Measurements from ENCODE around the gene TTC16.
"Not testable (repeated sequence)": the region's sequence is repeated elsewhere in the genome, so short reads cannot be mapped to it uniquely, and the experiment has no call there.

The TTC16 gene

GRCh38 chr9:127746959-127747569 lies 31.2 kb downstream of the TTC16 start:
- no peak for DNase-seq

GRCh38 chr9:127749090-127749787 lies 33.4 kb downstream of the TTC16 start:
- DNase-seq: no peak

GRCh38 chr9:127751269-127752054 lies 35.6 kb downstream of the TTC16 start:
- DNase-seq: peak; percentile 21

GRCh38 chr9:127753148-127753547 lies 37.3 kb downstream of the TTC16 start:
- no peak for DNase-seq

- DNase-seq: no peak
Measured at GRCh38 chr9:127753622-127754021, 37.7 kb downstream of the TTC16 start.

GRCh38 chr9:127754099-127755060 lies 38.5 kb downstream of the TTC16 start:
- DNase-seq: no peak

GRCh38 chr9:127755061-127756060 lies 39.5 kb downstream of the TTC16 start:
- no peak for DNase-seq

GRCh38 chr9:127756233-127756632 lies 40.4 kb downstream of the TTC16 start:
- DNase-seq: no peak

- DNase-seq: not testable (repeated sequence)
Measured at GRCh38 chr9:127756776-127757175, 40.9 kb downstream of the TTC16 start.

GRCh38 chr9:127758843-127759242 lies 43.0 kb downstream of the TTC16 start:
- peak; percentile 39 for DNase-seq

- no peak for DNase-seq
Measured at GRCh38 chr9:127761061-127761460, 45.2 kb downstream of the TTC16 start.

- DNase-seq: no peak
Measured at GRCh38 chr9:127761491-127761956, 45.6 kb downstream of the TTC16 start.

- DNase-seq: peak; percentile 50
Measured at GRCh38 chr9:127762111-127762676, 46.3 kb downstream of the TTC16 start.

- peak; percentile 59 for DNase-seq
Measured at GRCh38 chr9:127763918-127764384, 48.1 kb downstream of the TTC16 start.

- no peak for DNase-seq
Measured at GRCh38 chr9:127765418-127765817, 49.5 kb downstream of the TTC16 start.

GRCh38 chr9:127767410-127767809 lies 51.5 kb downstream of the TTC16 start:
- DNase-seq: no peak

GRCh38 chr9:127767909-127768331 lies 52.0 kb downstream of the TTC16 start:
- DNase-seq: no peak

- DNase-seq: no peak
Measured at GRCh38 chr9:127768698-127769097, 52.8 kb downstream of the TTC16 start.

GRCh38 chr9:127769101-127769500 lies 53.2 kb downstream of the TTC16 start:
- no peak for DNase-seq

GRCh38 chr9:127769929-127770582 lies 54.2 kb downstream of the TTC16 start:
- no peak for DNase-seq

Data from OCI-M1 (cell line).